22Rv1 (cell line): ENCODE results near the gene CD9.

Experiments used
- ZFX ChIP-seq: fragments of 450-650 bp; IDR thresholded peaks from 2 replicates; pipeline ENCODE4 v1.6.1; 2017; ENCODE audit warnings: antibody characterized with exemption, borderline replicate concordance
- TF ChIP-seq, protein P1 (sequence below): fragments of 450-650 bp; IDR thresholded peaks from 2 replicates; pipeline ENCODE4 v1.5.1; 2017; ENCODE audit warnings: mild to moderate bottlenecking

DNA sequence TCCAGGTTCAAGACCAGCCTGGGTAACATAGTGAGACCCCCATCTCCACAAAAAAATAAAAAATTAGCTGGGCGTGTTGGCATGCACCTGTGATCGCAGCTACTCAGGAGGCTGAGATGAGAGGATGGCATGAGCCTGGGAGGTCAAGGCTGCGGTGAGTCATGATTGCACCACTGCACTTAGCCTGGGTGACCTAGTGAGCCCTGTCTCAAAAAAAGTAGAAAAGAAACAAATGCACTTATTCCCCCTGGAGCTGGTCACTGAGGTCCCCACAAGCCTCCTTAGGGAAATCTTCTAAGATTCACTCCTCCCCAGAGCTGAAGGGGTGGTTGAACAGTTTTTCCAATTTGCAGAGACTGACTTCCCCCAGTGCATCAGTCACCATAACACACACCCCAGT lies 1.6 kb downstream of the CD9 start:
- TF ChIP-seq, protein P1, sequence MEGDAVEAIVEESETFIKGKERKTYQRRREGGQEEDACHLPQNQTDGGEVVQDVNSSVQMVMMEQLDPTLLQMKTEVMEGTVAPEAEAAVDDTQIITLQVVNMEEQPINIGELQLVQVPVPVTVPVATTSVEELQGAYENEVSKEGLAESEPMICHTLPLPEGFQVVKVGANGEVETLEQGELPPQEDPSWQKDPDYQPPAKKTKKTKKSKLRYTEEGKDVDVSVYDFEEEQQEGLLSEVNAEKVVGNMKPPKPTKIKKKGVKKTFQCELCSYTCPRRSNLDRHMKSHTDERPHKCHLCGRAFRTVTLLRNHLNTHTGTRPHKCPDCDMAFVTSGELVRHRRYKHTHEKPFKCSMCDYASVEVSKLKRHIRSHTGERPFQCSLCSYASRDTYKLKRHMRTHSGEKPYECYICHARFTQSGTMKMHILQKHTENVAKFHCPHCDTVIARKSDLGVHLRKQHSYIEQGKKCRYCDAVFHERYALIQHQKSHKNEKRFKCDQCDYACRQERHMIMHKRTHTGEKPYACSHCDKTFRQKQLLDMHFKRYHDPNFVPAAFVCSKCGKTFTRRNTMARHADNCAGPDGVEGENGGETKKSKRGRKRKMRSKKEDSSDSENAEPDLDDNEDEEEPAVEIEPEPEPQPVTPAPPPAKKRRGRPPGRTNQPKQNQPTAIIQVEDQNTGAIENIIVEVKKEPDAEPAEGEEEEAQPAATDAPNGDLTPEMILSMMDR, result no peak
- no peak for TF ChIP-seq ZFX
